Measurements from ENCODE around the gene CTBP2.

GRCh38 chr10:125001313-125002046, 158.9 kb downstream of the CTBP2 start:
- TF ChIP-seq EZH2phosphoT487 (IDR thresholded peaks at IDR 0.05) (no peak), CTCF (IDR thresholded peaks at IDR 0.05) (no peak)

Measured in neural progenitor cell (in vitro differentiated cells).